Upper lobe of left lung (tissue), 4 donors: Measurements from ENCODE around the gene PEX5L.

Source experiments
- CTCF ChIP-seq, 6 experiments: fragments of 450-650 bp in 4 of 6; fragments of 200-600 bp in 2 of 6; sonication (generic) in 2 of 6; IDR thresholded peaks; one replicate each; pipeline ENCODE4 v1.5.1; 2016 to 2019; ENCODE audit warnings: antibody characterized with exemption in 6 of 6
- POLR2A ChIP-seq, 4 donors: fragments of 450-650 bp; IDR thresholded peaks; one replicate each; pipeline ENCODE4 v1.5.1; 2016 to 2017; ENCODE audit warnings: antibody characterized with exemption in 4 of 4, mild to moderate bottlenecking in 2 of 4
- POLR2AphosphoS5 ChIP-seq, 2 donors: sonication (generic); formaldehyde crosslinking; IDR thresholded peaks; one replicate each; pipeline ENCODE4 v1.5.1; 2017; ENCODE audit warnings: antibody characterized with exemption in 2 of 2

GRCh38 chr3:179865861-179866505, 170.8 kb downstream of the PEX5L start:
- TF ChIP-seq CTCF (IDR thresholded peaks at IDR 0.05) (no peak), POLR2AphosphoS5 (IDR thresholded peaks at IDR 0.05) (no peak), POLR2A (IDR thresholded peaks at IDR 0.05) (no peak)
